ENCODE results near the gene SIGLEC15. TPM values are rescaled to one million over a fixed set of nuclear protein-coding genes. Genes with fewer than 3 reads are reported as not detected.
"Not testable (repeated sequence)": the region's sequence is repeated elsewhere in the genome, so short reads cannot be mapped to it uniquely, and the experiment has no call there.

Gene SIGLEC15
- polyA plus RNA-seq, 4 donors, result 0.90 to 8.6 (median 1.8) TPM

GRCh38 chr18:45807144-45807543, 18.3 kb upstream of the SIGLEC15 start:
- Histone ChIP-seq H3K27ac (ENCODE audit: low read depth in 1 of 3, low read length in 2 of 3) (peak overlapping the region in 2 of 3 donors; percentile 12 to 39), H3K4me1 (ENCODE audit: control insufficient read depth in 3 of 3, insufficient read depth in 2 of 3, low read depth in 1 of 3, low read length in 2 of 3) (peaks cover 0 to 14% (median 0%) of the 10 kb centered on the region in 3 donors)
- not testable (repeated sequence) for H3K9me3 ChIP-seq (ENCODE audit: control insufficient read depth in 2 of 2, insufficient read depth in 1 of 2, low read depth in 1 of 2, low read length in 1 of 2); H3K27me3 ChIP-seq (ENCODE audit: control insufficient read depth in 3 of 3, insufficient read depth in 3 of 3, low read length in 3 of 3); H3K4me3 ChIP-seq (ENCODE audit: low read depth in 1 of 3, low read length in 3 of 3); H3K36me3 ChIP-seq (ENCODE audit: control insufficient read depth in 3 of 3, insufficient read depth in 2 of 3, low read depth in 1 of 3, low read length in 3 of 3); FAIRE-seq
- WGBS, 3 donors, result 35 to 41% (median 40%) methylated on average over 2 of the region's 2 CpGs
- peak; percentile 74 to 82 for DNase-seq

GRCh38 chr18:45814733-45815132, 10.7 kb upstream of the SIGLEC15 start:
- H3K4me1 ChIP-seq (ENCODE audit: control insufficient read depth in 3 of 3, insufficient read depth in 2 of 3, low read depth in 1 of 3, low read length in 2 of 3); H3K36me3 ChIP-seq (ENCODE audit: control insufficient read depth in 3 of 3, insufficient read depth in 2 of 3, low read depth in 1 of 3, low read length in 3 of 3); H3K27me3 ChIP-seq (ENCODE audit: control insufficient read depth in 3 of 3, insufficient read depth in 3 of 3, low read length in 3 of 3); H3K4me3 ChIP-seq (ENCODE audit: low read depth in 1 of 3, low read length in 3 of 3); H3K9me3 ChIP-seq (ENCODE audit: control insufficient read depth in 2 of 2, insufficient read depth in 1 of 2, low read depth in 1 of 2, low read length in 1 of 2); DNase-seq; FAIRE-seq; H3K27ac ChIP-seq (ENCODE audit: low read depth in 1 of 3, low read length in 2 of 3): not testable (repeated sequence)

GRCh38 chr18:45817543-45817942, 7.9 kb upstream of the SIGLEC15 start:
- H3K27ac ChIP-seq (ENCODE audit: low read depth in 1 of 3, low read length in 2 of 3), result no peak overlapping the region
- no peak overlapping the region for H3K4me3 ChIP-seq (ENCODE audit: low read depth in 1 of 3, low read length in 3 of 3)
- DNase-seq (no peak), FAIRE-seq (no peak)
- H3K36me3 ChIP-seq (ENCODE audit: control insufficient read depth in 3 of 3, insufficient read depth in 2 of 3, low read depth in 1 of 3, low read length in 3 of 3), result no peaks in the 10 kb centered on the region
- H3K27me3 ChIP-seq (ENCODE audit: control insufficient read depth in 3 of 3, insufficient read depth in 3 of 3, low read length in 3 of 3), result no peaks in the 10 kb centered on the region
- peaks cover 0 to 3% of the 10 kb centered on the region in 2 donors for H3K9me3 ChIP-seq (ENCODE audit: control insufficient read depth in 2 of 2, insufficient read depth in 1 of 2, low read depth in 1 of 2, low read length in 1 of 2)
- 55 to 71% (median 64%) methylated on average over 1 of the region's 1 CpG for WGBS, 3 donors
- no peaks in the 10 kb centered on the region for H3K4me1 ChIP-seq (ENCODE audit: control insufficient read depth in 3 of 3, insufficient read depth in 2 of 3, low read depth in 1 of 3, low read length in 2 of 3)

DNA sequence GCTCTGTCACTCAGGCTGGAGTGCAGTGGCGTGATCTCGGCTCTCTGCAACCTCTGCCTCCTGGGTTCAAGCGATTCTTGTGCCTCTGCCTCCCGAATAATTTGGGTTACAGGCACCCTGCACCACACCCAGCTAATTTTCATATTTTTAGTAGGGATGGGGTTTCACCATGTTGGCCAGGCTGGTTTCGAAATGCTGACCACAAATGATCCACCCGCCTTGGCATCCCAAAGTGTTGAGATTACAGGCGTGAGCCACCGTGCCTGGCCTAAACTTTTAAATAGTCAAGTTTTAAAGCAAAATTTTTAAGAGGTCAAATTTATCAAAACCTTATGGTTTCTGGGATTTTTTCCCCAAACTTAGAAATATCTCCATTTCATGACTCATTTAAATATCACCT, 6.7 kb upstream of the SIGLEC15 start:
- not testable (repeated sequence) for H3K36me3 ChIP-seq (ENCODE audit: control insufficient read depth in 3 of 3, insufficient read depth in 2 of 3, low read depth in 1 of 3, low read length in 3 of 3); H3K27me3 ChIP-seq (ENCODE audit: control insufficient read depth in 3 of 3, insufficient read depth in 3 of 3, low read length in 3 of 3); H3K27ac ChIP-seq (ENCODE audit: low read depth in 1 of 3, low read length in 2 of 3); H3K4me3 ChIP-seq (ENCODE audit: low read depth in 1 of 3, low read length in 3 of 3); H3K4me1 ChIP-seq (ENCODE audit: control insufficient read depth in 3 of 3, insufficient read depth in 2 of 3, low read depth in 1 of 3, low read length in 2 of 3); FAIRE-seq; H3K9me3 ChIP-seq (ENCODE audit: control insufficient read depth in 2 of 2, insufficient read depth in 1 of 2, low read depth in 1 of 2, low read length in 1 of 2); DNase-seq
- WGBS, 3 donors, result 92 to 94% (median 93%) methylated on average over 8 of the region's 8 CpGs

DNA sequence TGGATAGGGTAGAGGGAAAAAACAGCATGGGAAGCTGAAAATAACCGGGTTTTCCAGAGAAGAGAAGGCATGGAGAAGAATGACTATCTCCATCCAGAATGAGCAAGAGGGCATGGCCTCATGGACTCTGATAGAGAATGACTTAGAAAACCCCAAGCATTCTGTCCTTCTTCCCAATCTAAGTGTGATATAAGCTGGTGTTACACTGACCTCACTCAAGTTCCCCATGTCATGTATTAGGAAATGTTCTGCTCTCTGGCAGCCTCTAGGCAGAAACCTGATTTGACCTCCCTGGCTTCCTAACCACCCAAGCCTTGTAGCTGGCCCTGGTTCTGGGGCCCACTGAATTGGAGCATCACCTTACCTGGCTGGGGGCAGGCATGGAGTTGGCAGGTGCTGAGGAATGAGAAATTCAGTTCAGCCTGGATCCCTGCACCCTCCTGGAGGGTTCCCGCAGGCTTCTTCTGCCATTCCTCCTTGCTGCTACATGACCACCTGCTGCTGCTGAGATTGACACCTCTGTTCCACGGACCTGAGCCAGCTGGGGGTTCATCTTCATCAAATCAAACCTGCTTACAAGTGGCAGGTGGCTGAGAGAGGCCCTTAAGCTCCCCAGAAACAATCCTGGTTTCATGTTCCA, 5.2 kb upstream of the SIGLEC15 start:
- H3K27me3 ChIP-seq (ENCODE audit: control insufficient read depth in 3 of 3, insufficient read depth in 3 of 3, low read length in 3 of 3), result no peaks in the 10 kb centered on the region
- no peaks in the 10 kb centered on the region for H3K4me1 ChIP-seq (ENCODE audit: control insufficient read depth in 3 of 3, insufficient read depth in 2 of 3, low read depth in 1 of 3, low read length in 2 of 3)
- no peaks in the 10 kb centered on the region for H3K36me3 ChIP-seq (ENCODE audit: control insufficient read depth in 3 of 3, insufficient read depth in 2 of 3, low read depth in 1 of 3, low read length in 3 of 3)
- no peak overlapping the region for H3K4me3 ChIP-seq (ENCODE audit: low read depth in 1 of 3, low read length in 3 of 3)
- H3K9me3 ChIP-seq (ENCODE audit: control insufficient read depth in 2 of 2, insufficient read depth in 1 of 2, low read depth in 1 of 2, low read length in 1 of 2), result peaks cover 0 to 3% of the 10 kb centered on the region in 2 donors
- H3K27ac ChIP-seq (ENCODE audit: low read depth in 1 of 3, low read length in 2 of 3), result no peak overlapping the region
- no peak for DNase-seq
- no peak for FAIRE-seq
- 64 to 71% (median 71%) methylated on average over 3 of the region's 3 CpGs for WGBS, 3 donors

DNA sequence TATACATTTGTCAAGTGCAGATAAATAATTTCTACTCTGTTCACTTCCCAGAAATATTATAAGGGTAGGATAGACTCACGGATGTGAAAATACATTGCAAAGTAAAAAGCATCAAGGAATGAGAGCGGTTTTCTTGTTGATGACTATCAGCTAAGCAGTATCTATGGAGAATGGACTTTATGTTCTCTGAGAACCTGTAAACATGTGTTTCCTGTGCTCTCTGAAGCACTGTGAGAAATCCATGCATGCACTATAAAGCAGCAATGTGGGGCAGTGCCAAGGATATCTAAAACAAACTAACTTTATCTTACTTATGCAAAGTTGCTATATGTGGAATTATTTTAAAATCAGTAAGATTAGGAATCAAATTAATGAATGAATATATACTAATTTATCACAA, 4.4 kb upstream of the SIGLEC15 start:
- DNase-seq (no peak), FAIRE-seq (no peak)
- no peak overlapping the region for H3K4me3 ChIP-seq (ENCODE audit: low read depth in 1 of 3, low read length in 3 of 3)
- H3K27me3 ChIP-seq (ENCODE audit: control insufficient read depth in 3 of 3, insufficient read depth in 3 of 3, low read length in 3 of 3), result no peaks in the 10 kb centered on the region
- no peaks in the 10 kb centered on the region for H3K36me3 ChIP-seq (ENCODE audit: control insufficient read depth in 3 of 3, insufficient read depth in 2 of 3, low read depth in 1 of 3, low read length in 3 of 3)
- whole genome bisulfite sequencing, 3 donors, result 77 to 93% (median 88%) methylated on average over 2 of the region's 2 CpGs
- no peaks in the 10 kb centered on the region for H3K4me1 ChIP-seq (ENCODE audit: control insufficient read depth in 3 of 3, insufficient read depth in 2 of 3, low read depth in 1 of 3, low read length in 2 of 3)
- H3K9me3 ChIP-seq (ENCODE audit: control insufficient read depth in 2 of 2, insufficient read depth in 1 of 2, low read depth in 1 of 2, low read length in 1 of 2), result peaks cover 0 to 3% of the 10 kb centered on the region in 2 donors
- no peak overlapping the region for H3K27ac ChIP-seq (ENCODE audit: low read depth in 1 of 3, low read length in 2 of 3)

DNA sequence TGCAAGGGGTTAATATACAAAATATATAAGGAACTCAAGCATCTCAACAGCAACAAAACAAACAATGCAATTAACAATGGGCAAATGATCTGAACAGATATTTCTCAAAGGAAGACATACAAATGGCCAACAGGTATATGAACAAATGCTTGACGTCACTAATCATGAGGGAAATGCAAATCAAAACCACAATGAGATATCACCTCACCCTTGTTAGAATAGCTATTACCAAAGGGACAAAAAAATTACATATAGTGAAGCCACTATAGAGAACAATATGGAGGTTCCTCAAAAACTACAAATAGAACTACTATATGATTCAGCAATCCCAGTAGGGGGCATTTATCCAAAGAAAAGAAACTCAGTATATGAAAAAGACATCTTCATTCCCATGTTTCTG, 3.8 kb upstream of the SIGLEC15 start:
- WGBS, 3 donors, result 78 to 86% (median 79%) methylated on average over 1 of the region's 1 CpG
- peaks cover 0 to 3% of the 10 kb centered on the region in 2 donors for H3K9me3 ChIP-seq (ENCODE audit: control insufficient read depth in 2 of 2, insufficient read depth in 1 of 2, low read depth in 1 of 2, low read length in 1 of 2)
- H3K27me3 ChIP-seq (ENCODE audit: control insufficient read depth in 3 of 3, insufficient read depth in 3 of 3, low read length in 3 of 3), result no peaks in the 10 kb centered on the region
- no peaks in the 10 kb centered on the region for H3K4me1 ChIP-seq (ENCODE audit: control insufficient read depth in 3 of 3, insufficient read depth in 2 of 3, low read depth in 1 of 3, low read length in 2 of 3)
- no peaks in the 10 kb centered on the region for H3K36me3 ChIP-seq (ENCODE audit: control insufficient read depth in 3 of 3, insufficient read depth in 2 of 3, low read depth in 1 of 3, low read length in 3 of 3)
- FAIRE-seq (no peak), DNase-seq (no peak)
- H3K27ac ChIP-seq (ENCODE audit: low read depth in 1 of 3, low read length in 2 of 3), result no peak overlapping the region
- H3K4me3 ChIP-seq (ENCODE audit: low read depth in 1 of 3, low read length in 3 of 3), result no peak overlapping the region

- 81 to 85% (median 84%) methylated on average over 4 of the region's 4 CpGs for WGBS, 3 donors
- Histone ChIP-seq H3K9me3 (ENCODE audit: control insufficient read depth in 2 of 2, insufficient read depth in 1 of 2, low read depth in 1 of 2, low read length in 1 of 2) (no peaks in the 10 kb centered on the region), H3K36me3 (ENCODE audit: control insufficient read depth in 3 of 3, insufficient read depth in 2 of 3, low read depth in 1 of 3, low read length in 3 of 3) (peaks cover 0 to 2% (median 0%) of the 10 kb centered on the region in 3 donors), H3K27ac (ENCODE audit: low read depth in 1 of 3, low read length in 2 of 3) (no peak overlapping the region), H3K4me3 (ENCODE audit: low read depth in 1 of 3, low read length in 3 of 3) (no peak overlapping the region), H3K27me3 (ENCODE audit: control insufficient read depth in 3 of 3, insufficient read depth in 3 of 3, low read length in 3 of 3) (no peaks in the 10 kb centered on the region), H3K4me1 (ENCODE audit: control insufficient read depth in 3 of 3, insufficient read depth in 2 of 3, low read depth in 1 of 3, low read length in 2 of 3) (peaks cover 8 to 32% (median 14%) of the 10 kb centered on the region in 3 donors)
- DNase-seq (no peak), FAIRE-seq (no peak)
Measured at GRCh38 chr18:45826084-45826483, 609 bp downstream of the SIGLEC15 start.

GRCh38 chr18:45826716-45827115, 1.2 kb downstream of the SIGLEC15 start:
- FAIRE-seq; H3K9me3 ChIP-seq (ENCODE audit: control insufficient read depth in 2 of 2, insufficient read depth in 1 of 2, low read depth in 1 of 2, low read length in 1 of 2); H3K36me3 ChIP-seq (ENCODE audit: control insufficient read depth in 3 of 3, insufficient read depth in 2 of 3, low read depth in 1 of 3, low read length in 3 of 3); H3K4me3 ChIP-seq (ENCODE audit: low read depth in 1 of 3, low read length in 3 of 3); H3K27ac ChIP-seq (ENCODE audit: low read depth in 1 of 3, low read length in 2 of 3); DNase-seq; H3K27me3 ChIP-seq (ENCODE audit: control insufficient read depth in 3 of 3, insufficient read depth in 3 of 3, low read length in 3 of 3): not testable (repeated sequence)
- WGBS, 3 donors, result 79 to 92% (median 92%) methylated on average over 4 of the region's 4 CpGs
- H3K4me1 ChIP-seq (ENCODE audit: control insufficient read depth in 3 of 3, insufficient read depth in 2 of 3, low read depth in 1 of 3, low read length in 2 of 3), result peaks cover 8 to 32% (median 14%) of the 10 kb centered on the region in 3 donors
